ENCODE data around the gene IRS1. TPM values are rescaled to one million over a fixed set of nuclear protein-coding genes. Genes with fewer than 3 reads are reported as not detected.
A peak's percentile ranks its signal among the peaks of the same experiment; 100 is the strongest.

The IRS1 gene
- total RNA-seq, 1 experiment from 2014 or later, result 38.8 TPM

- no peak overlapping the region for H2AFZ ChIP-seq (ENCODE audit: low read length)
- peaks cover 93% of the 10 kb centered on the region for H3K79me2 ChIP-seq (ENCODE audit: low read length)
- no peaks in the 10 kb centered on the region for H3K27me3 ChIP-seq (ENCODE audit: low read length)
- BruUV-seq (replicated peaks), result no TSS peak
- H3K27ac ChIP-seq (ENCODE audit: low read length), result peak overlapping the region; percentile 73; the same call in 1 of the 2 replicates
- H3K4me3 ChIP-seq (ENCODE audit: low read length), result no peak overlapping the region
- H3F3A ChIP-seq (ENCODE audit: low read length, unreplicated experiment), result no peaks in the 10 kb centered on the region
- DNase-seq (no peak), ATAC-seq (no peak)
- H3K9me2 ChIP-seq (replicated peaks; ENCODE audit: low read length), result no peaks in the 10 kb centered on the region
- TF ChIP-seq CTCF (conservative IDR thresholded peaks at IDR 0.05; ENCODE audit: low read depth, low read length), result no peak
- no peak for TF ChIP-seq EZH2phosphoT487 (IDR thresholded peaks at IDR 0.05; ENCODE audit: borderline replicate concordance, low read length)
- no peak for TF ChIP-seq EZH2 (IDR thresholded peaks at IDR 0.05; ENCODE audit: low read length, unreplicated experiment)
- H3K4me2 ChIP-seq (ENCODE audit: low read length), result no peak overlapping the region
- ChIA-PET POLR2A (ENCODE audit: unreplicated experiment) (interaction anchor here (0.7 kb wide), 1 partner anchor 31 kb away, joined by 3 read pairs; no protein-coding TSS in a partner anchor), CTCF (interaction anchor here (0.6 kb wide), 1 partner anchor 35 kb away, joined by 3 read pairs; no protein-coding TSS in a partner anchor)
- peaks cover 4% of the 10 kb centered on the region; the same call in 1 of the 2 replicates for H3K36me3 ChIP-seq (ENCODE audit: low read depth, low read length)
- no peaks in the 10 kb centered on the region for H3K9me3 ChIP-seq (ENCODE audit: low read length)
- H3K9ac ChIP-seq (ENCODE audit: low read length), result no peak overlapping the region
- intact Hi-C loops (cut with micrococcal nuclease), result no loop called here
- H3K4me1 ChIP-seq (ENCODE audit: insufficient read depth, low read length), result peaks cover 39% of the 10 kb centered on the region
- H4K20me1 ChIP-seq (ENCODE audit: low read length), result no peaks in the 10 kb centered on the region
Observed at GRCh38 chr2:226754821-226755604, 44.6 kb downstream of the IRS1 start.

GRCh38 chr2:226752887-226753286 is 46.7 kb downstream of the IRS1 start:
- CTCF ChIA-PET, result no interaction called here
- Histone ChIP-seq H3K9me2 (replicated peaks; ENCODE audit: low read length) (no peaks in the 10 kb centered on the region), H3K79me2 (ENCODE audit: low read length) (peaks cover 90% of the 10 kb centered on the region), H3K36me3 (ENCODE audit: low read depth, low read length) (peaks cover 15% of the 10 kb centered on the region), H3K9ac (ENCODE audit: low read length) (no peak overlapping the region), H3K9me3 (ENCODE audit: low read length) (no peaks in the 10 kb centered on the region), H4K20me1 (ENCODE audit: low read length) (no peaks in the 10 kb centered on the region), H3K27me3 (ENCODE audit: low read length) (no peaks in the 10 kb centered on the region), H3K4me1 (ENCODE audit: insufficient read depth, low read length) (peaks cover 21% of the 10 kb centered on the region), H3K27ac (ENCODE audit: low read length) (no peak overlapping the region), H2AFZ (ENCODE audit: low read length) (no peak overlapping the region), H3K4me3 (ENCODE audit: low read length) (no peak overlapping the region), H3K4me2 (ENCODE audit: low read length) (no peak overlapping the region), H3F3A (ENCODE audit: low read length, unreplicated experiment) (no peaks in the 10 kb centered on the region)
- no TSS peak for BruUV-seq (replicated peaks)
- no peak for DNase-seq
- POLR2A ChIA-PET (ENCODE audit: unreplicated experiment), result no interaction called here
- TF ChIP-seq EZH2 (IDR thresholded peaks at IDR 0.05; ENCODE audit: low read length, unreplicated experiment) (no peak), EZH2phosphoT487 (IDR thresholded peaks at IDR 0.05; ENCODE audit: borderline replicate concordance, low read length) (no peak), CTCF (conservative IDR thresholded peaks at IDR 0.05; ENCODE audit: low read depth, low read length) (no peak)
- intact Hi-C loops (cut with micrococcal nuclease), result no loop called here
- ATAC-seq, result no peak

GRCh38 chr2:226747288-226747687 is 52.3 kb downstream of the IRS1 start:
- no TSS peak for BruUV-seq (replicated peaks)
- CTCF ChIA-PET, result no interaction called here
- H3K9me3 ChIP-seq (ENCODE audit: low read length), result no peaks in the 10 kb centered on the region
- H3K9me2 ChIP-seq (replicated peaks; ENCODE audit: low read length), result no peaks in the 10 kb centered on the region
- no peak for ATAC-seq
- no peak overlapping the region for H3K9ac ChIP-seq (ENCODE audit: low read length)
- no peaks in the 10 kb centered on the region for H3F3A ChIP-seq (ENCODE audit: low read length, unreplicated experiment)
- no peak for DNase-seq
- no peaks in the 10 kb centered on the region for H3K4me1 ChIP-seq (ENCODE audit: insufficient read depth, low read length)
- H3K79me2 ChIP-seq (ENCODE audit: low read length), result peaks cover 90% of the 10 kb centered on the region
- H3K36me3 ChIP-seq (ENCODE audit: low read depth, low read length), result peaks cover 31% of the 10 kb centered on the region
- no peak overlapping the region for H3K4me3 ChIP-seq (ENCODE audit: low read length)
- no peak overlapping the region for H3K4me2 ChIP-seq (ENCODE audit: low read length)
- POLR2A ChIA-PET (ENCODE audit: unreplicated experiment), result no interaction called here
- H3K27me3 ChIP-seq (ENCODE audit: low read length), result no peaks in the 10 kb centered on the region
- no peak for TF ChIP-seq EZH2 (IDR thresholded peaks at IDR 0.05; ENCODE audit: low read length, unreplicated experiment)
- no peak for TF ChIP-seq EZH2phosphoT487 (IDR thresholded peaks at IDR 0.05; ENCODE audit: borderline replicate concordance, low read length)
- TF ChIP-seq CTCF (conservative IDR thresholded peaks at IDR 0.05; ENCODE audit: low read depth, low read length), result no peak
- no peak overlapping the region for H3K27ac ChIP-seq (ENCODE audit: low read length)
- no peak overlapping the region for H2AFZ ChIP-seq (ENCODE audit: low read length)
- H4K20me1 ChIP-seq (ENCODE audit: low read length), result no peaks in the 10 kb centered on the region
- intact Hi-C loops (cut with micrococcal nuclease), result no loop called here

All from PC-3 (cell line).